ENCODE data around the gene KRT82. TPM values are rescaled to one million over a fixed set of nuclear protein-coding genes. Genes with fewer than 3 reads are reported as not detected.

The KRT82 gene
- total and polyA plus RNA-seq, 2 of the 8 experiments (the other 6 are each of a cell fraction or from before 2014, with no cell fraction given), result not detected

DNA sequence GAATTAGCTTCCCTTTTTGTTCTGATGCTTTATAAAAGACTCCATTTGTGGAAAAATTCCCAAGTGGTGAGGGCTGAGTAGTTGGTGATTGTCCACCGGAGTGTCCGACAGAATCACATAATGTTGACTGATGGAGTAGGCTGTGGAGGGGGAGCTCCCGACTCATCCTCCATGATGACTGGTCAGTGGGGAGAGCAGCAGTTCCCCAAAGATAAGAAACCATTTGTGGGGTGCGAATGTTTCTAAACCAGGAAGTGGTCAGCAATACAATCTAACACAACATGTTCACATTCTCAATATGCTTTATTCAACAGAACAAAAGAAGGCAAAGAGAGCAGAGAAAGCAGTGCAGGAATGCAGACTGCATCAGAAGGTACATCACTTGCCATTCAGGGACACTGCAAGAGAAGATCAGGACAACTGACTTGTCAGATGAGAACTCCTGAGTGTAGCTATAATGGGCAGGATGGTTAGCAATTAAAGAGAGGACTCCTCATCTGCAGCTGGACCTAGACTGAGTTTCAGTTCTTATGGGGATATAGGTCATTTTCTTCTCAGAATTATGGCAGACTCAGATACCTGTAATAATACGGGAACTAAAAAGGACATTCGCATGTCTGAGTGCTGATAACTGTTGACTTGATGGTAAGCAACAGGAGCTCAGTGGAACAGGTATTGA lies 40.4 kb upstream of the KRT82 start:
- Histone ChIP-seq H2BK12ac (ENCODE audit: low read depth, low read length) (no peak overlapping the region), H3K18ac (ENCODE audit: extremely low read depth, low read length) (no peak overlapping the region), H3K79me1 (ENCODE audit: low read depth, low read length) (no peaks in the 10 kb centered on the region), H2BK120ac (replicated peaks; ENCODE audit: low read depth, low read length) (no peak overlapping the region), H4K8ac (ENCODE audit: extremely low read depth, insufficient read depth, low read length) (no peak overlapping the region), H3K4me1 (replicated peaks in 1 of 4; ENCODE audit: control insufficient read depth in 3 of 4, insufficient read depth in 4 of 4, low read length in 3 of 4) (peaks cover 0 to 4% (median 2%) of the 10 kb centered on the region in 4 experiments; a peak in 3 of 7 replicates), H3K14ac (ENCODE audit: insufficient read length) (no peak overlapping the region), H3K56ac (replicated peaks; ENCODE audit: insufficient read length, low read depth, low read length) (no peak overlapping the region), H3K27ac (ENCODE audit: low read depth, low read length) (no peak overlapping the region), H2AK5ac (ENCODE audit: low read depth, low read length) (no peak overlapping the region), H4K5ac (ENCODE audit: insufficient read length, low read depth, low read length) (no peak overlapping the region), H2BK15ac (ENCODE audit: low read length) (no peak overlapping the region), H3K4me2 (ENCODE audit: insufficient read depth in 1 of 2, low read depth in 2 of 2, low read length in 2 of 2) (no peak overlapping the region), H3K9ac (replicated peaks in 1 of 4; ENCODE audit: extremely low read depth in 1 of 4, low read depth in 3 of 4, low read length in 3 of 4) (no peak overlapping the region), H3K4ac (replicated peaks; ENCODE audit: insufficient read length, low read depth, low read length) (no peak overlapping the region), H3K79me2 (ENCODE audit: control insufficient read depth in 1 of 2, insufficient read depth in 2 of 2, low read length in 2 of 2) (no peaks in the 10 kb centered on the region), H2BK20ac (ENCODE audit: low read length) (no peak overlapping the region), H3K4me3 (ENCODE audit: extremely low read depth in 1 of 4, insufficient read depth in 2 of 4, low read depth in 3 of 4, low read length in 4 of 4) (no peak overlapping the region), H4K20me1 (replicated peaks in 1 of 2; ENCODE audit: control insufficient read depth in 1 of 2, insufficient read depth in 2 of 2, low read length in 2 of 2) (no peaks in the 10 kb centered on the region), H2AFZ (ENCODE audit: low read length) (no peak overlapping the region), H3K27me3 (replicated peaks in 1 of 4; ENCODE audit: control insufficient read depth in 3 of 4, extremely low read depth in 1 of 4, insufficient read depth in 3 of 4, low read length in 3 of 4) (no peaks in the 10 kb centered on the region), H3K9me3 (ENCODE audit: insufficient read depth in 2 of 2, low read depth in 1 of 2, low read length in 1 of 2) (peaks cover 5 to 6% of the 10 kb centered on the region in 2 experiments; a peak in 3 of 4 replicates), H3K23ac (ENCODE audit: insufficient read length) (no peak overlapping the region), H4K91ac (replicated peaks; ENCODE audit: insufficient read length, low read length) (no peak overlapping the region), H3K23me2 (ENCODE audit: low read depth, low read length) (no peaks in the 10 kb centered on the region), H3K36me3 (ENCODE audit: control insufficient read depth in 2 of 4, insufficient read depth in 4 of 4, low read length in 3 of 4) (no peaks in the 10 kb centered on the region), H2BK5ac (ENCODE audit: low read depth, low read length) (no peak overlapping the region)
- CTCF ChIA-PET (ENCODE audit: partially characterized antibody), result interaction anchor here (0.8 to 1.1 kb wide), 3 partner anchors 15 to 534 kb away, joined by 3 to 4 read pairs (median 4); no protein-coding TSS in a partner anchor
- TF ChIP-seq SUZ12 (IDR thresholded peaks at IDR 0.05; ENCODE audit: low read length) (no peak), YY1 (IDR thresholded peaks at IDR 0.05; ENCODE audit: low read depth, low read length) (no peak), TCF12 (IDR thresholded peaks at IDR 0.05; ENCODE audit: low read depth, low read length) (no peak), GTF2F1 (IDR thresholded peaks at IDR 0.05; ENCODE audit: borderline replicate concordance, low read depth, low read length) (no peak), SP1 (IDR thresholded peaks at IDR 0.05; ENCODE audit: low read depth, low read length) (no peak), SP4 (IDR thresholded peaks at IDR 0.05; ENCODE audit: low read length) (no peak), CHD2 (IDR thresholded peaks at IDR 0.05; ENCODE audit: low read length) (no peak), E2F6 (IDR thresholded peaks at IDR 0.05) (no peak), TEAD4 (IDR thresholded peaks at IDR 0.05; ENCODE audit: low read depth, low read length) (no peak), CBX5 (IDR thresholded peaks at IDR 0.05; ENCODE audit: low read depth, low read length) (no peak), SAP30 (IDR thresholded peaks at IDR 0.05; ENCODE audit: insufficient read depth, insufficient replicate concordance, low read length) (no peak)
- DNase-seq (ENCODE audit: low read depth in 1 of 2, low spot score in 2 of 2), result no peak
- POLR2A ChIA-PET (ENCODE audit: partially characterized antibody), result no interaction called here
- WGBS, 2 experiments (ENCODE audit: extremely low coverage in 1 of 2, insufficient coverage in 1 of 2, insufficient read length in 1 of 2, insufficient replicate concordance in 2 of 2, low coverage in 1 of 2, low lambda C conversion rate in 2 of 2, missing lambda C conversion rate in 1 of 2), result 91% methylated on average over 6 of the region's 6 CpGs; no CpG with 5 or more reads in 1 of the 2 experiments
- FAIRE-seq, result no peak
